Measurements from ENCODE around the gene NFIA. TPM values are rescaled to one million over a fixed set of nuclear protein-coding genes. Genes with fewer than 3 reads are reported as not detected.

The NFIA gene
- total RNA-seq, 1 donor from 2014 or later: 68.1 TPM

DNA sequence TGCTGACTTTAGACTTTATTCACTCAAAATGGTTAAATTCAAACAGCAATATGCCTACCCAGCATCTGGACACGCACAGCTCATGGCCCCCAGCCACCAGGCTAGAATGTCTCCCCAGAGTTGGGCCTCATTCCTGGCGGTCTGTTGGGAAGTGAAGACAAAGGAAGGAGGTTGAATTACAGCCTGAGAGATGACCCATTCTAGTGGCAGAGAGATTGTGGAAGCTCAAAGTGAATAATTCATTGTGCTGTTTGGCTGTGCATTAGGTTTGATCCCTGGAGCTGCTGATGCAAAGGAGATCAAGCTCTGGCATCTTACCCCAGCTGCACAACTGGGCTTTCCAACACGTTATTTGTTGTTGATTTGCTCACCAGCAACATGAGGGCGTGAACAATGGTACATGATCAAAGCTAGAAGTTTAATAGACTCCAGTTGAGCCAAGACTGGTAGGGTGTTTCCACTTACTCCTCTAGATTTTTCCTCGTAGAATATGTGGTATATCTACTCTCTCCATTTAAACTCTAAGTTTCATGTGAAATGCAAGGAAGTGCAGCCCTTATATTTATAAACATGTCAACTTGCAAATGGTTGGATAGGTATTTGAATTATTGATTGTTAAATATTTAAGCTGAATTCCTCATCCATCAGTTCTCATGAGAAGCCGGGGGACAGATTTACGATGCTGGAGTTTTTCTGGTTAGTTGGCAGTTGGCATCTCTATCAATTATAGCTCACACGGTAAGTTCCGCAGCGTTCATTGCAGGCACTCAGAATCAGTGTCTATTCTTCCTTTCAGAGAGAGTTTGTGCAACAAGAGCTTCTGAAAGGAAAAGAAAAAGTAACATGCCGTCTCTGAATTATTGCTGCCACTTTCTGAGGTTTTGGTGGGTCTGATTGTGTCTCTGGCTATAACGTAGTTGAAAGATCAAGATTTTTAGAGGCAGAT lies 419.9 kb downstream of the NFIA start:
- DNase-seq: no peak

DNA sequence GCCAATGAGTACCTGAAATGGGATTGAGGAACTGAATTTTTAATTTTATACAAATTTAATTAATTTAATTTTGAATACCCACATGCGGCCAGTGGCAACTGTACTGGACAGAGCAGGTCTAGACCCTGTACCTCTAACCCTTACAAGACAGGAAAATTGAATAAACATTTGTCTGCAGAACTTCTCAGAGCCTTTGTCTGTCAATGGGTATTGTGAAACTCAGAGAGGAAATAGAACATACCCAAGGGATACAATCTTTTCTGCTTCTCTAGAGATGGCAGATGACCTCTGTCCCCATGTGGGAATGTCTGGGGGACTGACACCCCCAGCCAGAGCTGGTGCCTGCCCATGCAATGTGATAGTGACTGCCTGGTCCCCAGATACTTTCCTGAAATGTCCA lies 421.9 kb downstream of the NFIA start:
- no peak for DNase-seq

DNA sequence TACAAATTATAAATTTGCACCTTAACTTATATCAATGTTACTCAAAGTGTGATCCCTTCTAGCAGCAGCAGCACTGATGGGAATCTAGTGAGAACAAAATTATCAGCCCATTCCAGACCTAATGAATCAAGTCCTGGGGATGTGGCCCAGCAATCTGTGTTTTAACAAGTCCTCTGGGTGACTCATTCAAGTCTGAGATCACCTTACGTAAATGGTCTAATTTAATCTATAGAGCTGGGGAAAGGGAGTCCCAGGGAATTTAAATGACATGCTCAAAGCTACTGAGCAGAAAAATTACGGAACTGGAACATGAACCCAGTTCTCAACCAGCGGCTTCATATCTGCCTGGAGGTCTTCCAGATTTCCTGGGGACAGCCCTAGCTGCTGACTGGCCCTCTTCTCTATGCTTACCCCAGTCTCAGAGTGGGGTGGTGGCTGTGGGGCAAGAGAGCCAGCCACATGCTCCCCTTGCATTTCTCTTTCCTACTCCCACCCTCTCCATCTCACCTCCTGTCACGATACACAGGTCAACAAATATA lies 422.6 kb downstream of the NFIA start:
- DNase-seq: no peak

DNA sequence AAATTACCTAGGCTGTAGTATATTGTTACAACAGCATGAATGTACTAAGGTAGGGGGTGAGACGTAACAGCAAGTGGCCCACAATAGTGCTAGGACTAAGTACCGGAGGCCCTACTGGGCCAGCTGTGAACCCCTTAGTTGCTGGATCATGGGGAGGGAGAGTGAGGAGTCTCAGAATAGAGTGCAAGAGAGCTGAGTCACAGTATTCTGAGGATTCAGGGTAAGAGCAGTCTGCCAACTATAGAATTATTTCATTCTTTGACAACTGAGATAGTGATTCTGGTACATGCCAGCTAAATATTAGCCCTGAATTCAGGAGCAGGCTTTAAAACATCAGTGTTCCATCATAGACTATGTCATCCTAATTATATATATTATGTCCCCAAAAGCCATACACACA lies 423.9 kb downstream of the NFIA start:
- no peak for DNase-seq

DNA sequence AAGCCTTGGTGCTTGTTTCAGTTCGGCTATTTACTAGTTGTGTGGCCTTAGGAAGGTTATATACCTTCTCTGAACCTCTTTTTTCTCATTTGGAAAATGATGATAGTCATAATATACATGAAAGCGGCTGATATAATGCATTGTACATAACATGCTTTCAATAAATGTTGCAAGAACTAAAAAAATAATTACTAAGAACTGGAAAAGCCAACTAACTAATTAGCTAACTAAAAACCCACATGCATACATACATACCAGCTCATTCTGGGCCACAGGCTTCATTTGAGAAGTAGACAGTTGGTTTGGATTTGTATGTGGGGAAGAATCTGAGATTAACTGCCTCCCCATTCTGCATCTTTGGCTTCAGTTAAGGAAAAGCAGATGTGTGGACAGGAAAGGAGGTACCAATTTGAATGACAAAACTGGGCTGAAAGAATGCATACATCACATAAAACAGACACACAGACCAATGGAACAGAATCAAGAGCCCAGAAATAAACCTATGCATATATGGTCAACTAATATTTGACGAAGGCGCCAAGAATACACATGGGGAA lies 424.7 kb downstream of the NFIA start:
- DNase-seq: peak; percentile 14
